ENCODE measurements around the gene NFE2L3.
"Not testable (repeated sequence)": the region's sequence is repeated elsewhere in the genome, so short reads cannot be mapped to it uniquely, and the experiment has no call there.

Gene NFE2L3

DNA sequence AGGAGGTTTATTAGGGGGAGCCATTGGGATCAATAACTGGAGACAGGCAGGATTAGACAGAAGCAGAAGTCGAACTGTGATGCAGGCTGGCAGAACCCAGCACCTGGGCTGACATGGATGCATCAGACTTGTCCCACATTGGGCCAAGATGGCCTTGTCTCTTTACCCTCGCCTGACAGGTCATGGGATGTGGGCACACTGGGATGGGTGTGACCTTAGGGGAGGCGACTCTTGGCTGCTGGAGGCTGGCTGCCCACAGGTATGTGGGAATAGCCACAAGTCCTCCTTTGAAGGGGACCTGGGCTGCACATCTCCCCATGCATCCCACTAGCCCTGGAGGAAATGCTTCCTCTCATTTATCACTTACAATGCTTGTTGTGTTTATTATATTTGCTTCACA, 17.3 kb downstream of the NFE2L3 start:
- no peak for DNase-seq

GRCh38 chr7:26170663-26171062, 18.7 kb downstream of the NFE2L3 start:
- no peak for DNase-seq

GRCh38 chr7:26171601-26172000, 19.6 kb downstream of the NFE2L3 start:
- DNase-seq = no peak

DNA sequence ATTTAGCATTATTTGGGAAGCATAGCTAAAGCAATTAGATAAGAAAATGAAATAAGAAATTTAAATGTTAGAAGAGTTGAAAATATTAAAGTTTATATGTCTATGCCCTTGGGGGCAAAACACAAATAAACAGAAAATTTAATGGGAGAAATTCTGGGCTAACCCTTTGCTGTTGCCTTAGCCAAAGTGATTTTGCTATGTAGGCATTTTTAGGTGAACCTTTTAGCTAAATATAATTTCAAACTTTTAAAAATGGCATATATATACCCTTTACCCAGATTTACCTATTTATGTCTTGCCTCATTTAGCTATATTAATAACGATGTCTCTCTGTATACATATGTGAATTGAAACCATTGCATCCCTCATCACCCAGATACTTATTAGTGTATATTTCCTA, 20.1 kb downstream of the NFE2L3 start:
- no peak for DNase-seq

DNA sequence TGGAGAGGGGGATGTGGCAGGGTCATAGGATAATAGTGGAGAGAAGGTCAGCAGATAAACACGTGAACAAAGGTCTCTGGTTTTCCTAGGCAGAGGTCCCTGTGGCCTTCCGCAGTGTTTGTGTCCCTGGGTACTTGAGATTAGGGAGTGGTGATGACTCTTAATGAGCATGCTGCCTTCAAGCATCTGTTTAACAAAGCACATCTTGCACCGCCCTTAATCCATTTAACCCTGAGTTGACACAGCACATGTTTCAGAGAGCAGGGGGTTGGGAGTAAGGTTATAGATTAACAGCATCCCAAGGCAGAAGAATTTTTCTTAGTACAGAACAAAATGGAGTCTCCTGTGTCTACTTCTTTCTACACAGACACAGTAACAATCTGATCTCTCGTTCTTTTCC, 23.9 kb downstream of the NFE2L3 start:
- not testable (repeated sequence) for DNase-seq

DNA sequence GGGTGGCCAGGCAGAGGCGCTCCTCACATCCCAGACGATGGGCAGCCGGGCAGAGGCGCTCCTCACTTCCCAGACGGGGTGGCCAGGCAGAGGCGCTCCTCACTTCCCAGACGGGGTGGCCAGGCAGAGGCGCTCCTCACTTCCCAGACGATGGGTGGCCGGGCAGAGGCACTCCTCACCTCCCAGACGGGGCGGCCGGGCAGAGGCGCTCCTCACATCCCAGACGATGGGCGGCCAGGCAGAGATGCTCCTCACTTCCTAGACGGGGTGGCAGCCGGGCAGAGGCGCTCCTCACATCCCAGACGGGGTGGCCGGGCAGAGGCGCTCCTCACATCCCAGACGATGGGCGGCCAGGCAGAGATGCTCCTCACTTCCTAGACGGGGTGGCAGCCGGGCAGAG, 24.7 kb downstream of the NFE2L3 start:
- DNase-seq = not testable (repeated sequence)

DNA sequence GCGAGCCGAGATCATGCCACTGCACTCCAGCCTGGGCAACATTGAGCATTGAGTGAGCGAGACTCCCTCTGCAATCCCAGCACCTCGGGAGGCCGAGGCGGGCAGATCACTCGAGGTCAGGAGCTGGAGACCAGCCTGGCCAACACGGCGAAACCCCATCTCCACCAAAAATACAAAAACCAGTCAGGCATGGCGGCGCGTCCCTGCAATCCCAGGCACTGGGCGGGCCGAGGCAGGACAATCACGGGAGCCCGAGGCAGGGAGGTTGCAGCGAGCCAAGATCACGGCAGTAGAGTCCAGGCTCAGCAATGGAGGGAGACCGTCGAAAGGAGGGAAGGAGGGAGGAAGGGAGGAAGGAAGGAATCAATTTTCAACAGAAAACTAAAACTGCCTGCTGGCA, 25.3 kb downstream of the NFE2L3 start:
- not testable (repeated sequence) for DNase-seq

- DNase-seq = no peak
Observed at GRCh38 chr7:26178272-26178960, 26.4 kb downstream of the NFE2L3 start.

GRCh38 chr7:26179422-26179821, 27.4 kb downstream of the NFE2L3 start:
- no peak for DNase-seq

- no peak for DNase-seq
Observed at GRCh38 chr7:26179826-26180497, 28.0 kb downstream of the NFE2L3 start.

DNA sequence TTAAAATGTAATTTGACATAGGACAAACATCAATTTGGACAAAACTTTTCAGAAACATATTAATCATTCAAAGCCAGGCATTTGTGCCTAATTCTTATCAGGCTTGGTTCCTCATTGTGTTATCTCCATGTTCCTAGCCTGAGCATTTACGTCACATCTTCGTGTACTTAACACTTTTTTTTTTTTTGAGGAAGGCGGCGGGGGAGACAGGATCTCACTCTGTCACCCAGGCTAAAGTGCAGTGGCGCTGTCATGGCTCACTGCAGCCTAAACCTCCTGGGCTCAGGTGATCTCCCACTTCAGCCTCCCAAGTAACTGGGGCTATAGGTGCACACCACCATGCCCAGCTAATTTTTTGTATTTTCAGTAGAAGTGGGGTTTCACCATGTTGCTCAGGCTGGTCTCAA, 28.8 kb downstream of the NFE2L3 start:
- DNase-seq = no peak

DNA sequence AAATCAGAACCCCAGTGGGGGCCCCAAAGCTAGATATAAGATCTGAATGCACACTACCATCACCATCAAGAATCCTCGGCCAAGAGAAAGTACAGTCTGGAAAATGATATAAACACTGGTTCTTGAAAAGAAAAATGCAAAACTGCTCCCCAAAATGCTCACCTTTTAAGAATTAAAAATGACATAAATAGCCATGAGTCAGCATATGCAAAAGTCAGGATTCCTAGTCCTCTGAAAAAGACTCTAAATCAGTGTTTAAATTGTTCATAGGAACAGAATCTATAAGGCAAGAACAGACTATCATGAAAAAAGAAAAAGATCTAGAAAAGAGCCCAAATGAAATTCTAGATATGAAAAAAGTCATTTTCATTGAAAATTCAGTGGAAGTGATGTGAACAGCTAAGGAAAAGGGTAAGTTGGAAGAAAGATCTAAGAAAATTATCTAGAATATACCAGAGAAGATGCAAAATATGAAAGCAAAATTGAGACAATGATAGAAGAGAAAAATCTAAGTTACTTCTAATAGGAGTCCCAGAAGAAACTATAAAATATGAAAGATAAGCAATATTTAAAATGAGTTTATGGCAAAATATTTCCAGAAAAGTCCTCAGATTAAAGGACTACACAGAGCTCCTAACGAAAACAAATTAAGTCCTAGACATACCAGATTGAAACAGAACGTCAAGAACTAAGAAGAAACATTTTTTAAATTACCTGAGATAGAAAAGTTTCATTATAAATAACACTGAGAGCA, 29.7 kb downstream of the NFE2L3 start:
- DNase-seq = no peak

GRCh38 chr7:26182283-26182682, 30.3 kb downstream of the NFE2L3 start:
- no peak for DNase-seq

DNA sequence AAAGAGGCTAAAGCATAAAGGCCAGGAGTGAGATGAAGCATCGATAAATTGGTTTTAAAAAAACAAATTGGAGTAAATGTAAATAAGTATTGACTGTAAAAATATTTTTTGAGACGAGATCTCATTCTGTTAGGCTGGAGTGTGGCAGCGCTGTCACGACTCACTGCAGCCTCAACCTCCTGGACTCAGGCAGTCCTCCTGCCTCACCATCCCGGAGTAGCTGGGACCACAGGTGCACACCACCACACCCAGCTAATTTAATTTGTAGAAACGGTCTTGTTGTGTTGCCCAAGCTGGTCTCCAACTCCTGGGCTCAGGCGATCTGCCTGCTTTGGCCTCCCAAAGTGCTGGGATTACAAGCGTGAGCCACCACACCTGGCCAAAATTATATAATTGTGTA, 30.7 kb downstream of the NFE2L3 start:
- DNase-seq = no peak

- no peak for DNase-seq
Observed at GRCh38 chr7:26183545-26184280, 31.7 kb downstream of the NFE2L3 start.

- DNase-seq = not testable (repeated sequence)
Observed at GRCh38 chr7:26184281-26185101, 32.5 kb downstream of the NFE2L3 start.

GRCh38 chr7:26185131-26185843, 33.3 kb downstream of the NFE2L3 start:
- DNase-seq = no peak

DNA sequence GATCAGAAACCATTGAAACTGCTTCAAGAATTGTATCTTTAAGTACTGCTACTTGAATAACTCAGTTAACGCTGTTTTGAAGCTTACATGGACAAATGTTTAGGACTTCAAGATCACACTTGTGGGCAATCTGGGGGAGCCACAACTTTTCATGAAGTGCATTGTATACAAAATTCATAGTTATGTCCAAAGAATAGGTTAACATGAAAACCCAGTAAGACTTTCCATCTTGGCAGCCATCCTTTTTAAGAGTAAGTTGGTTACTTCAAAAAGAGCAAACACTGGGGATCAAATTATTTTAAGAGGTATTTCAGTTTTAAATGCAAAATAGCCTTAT, 33.8 kb downstream of the NFE2L3 start:
- DNase-seq = no peak

- no peak for DNase-seq
Observed at GRCh38 chr7:26186364-26187311, 34.6 kb downstream of the NFE2L3 start.

DNA sequence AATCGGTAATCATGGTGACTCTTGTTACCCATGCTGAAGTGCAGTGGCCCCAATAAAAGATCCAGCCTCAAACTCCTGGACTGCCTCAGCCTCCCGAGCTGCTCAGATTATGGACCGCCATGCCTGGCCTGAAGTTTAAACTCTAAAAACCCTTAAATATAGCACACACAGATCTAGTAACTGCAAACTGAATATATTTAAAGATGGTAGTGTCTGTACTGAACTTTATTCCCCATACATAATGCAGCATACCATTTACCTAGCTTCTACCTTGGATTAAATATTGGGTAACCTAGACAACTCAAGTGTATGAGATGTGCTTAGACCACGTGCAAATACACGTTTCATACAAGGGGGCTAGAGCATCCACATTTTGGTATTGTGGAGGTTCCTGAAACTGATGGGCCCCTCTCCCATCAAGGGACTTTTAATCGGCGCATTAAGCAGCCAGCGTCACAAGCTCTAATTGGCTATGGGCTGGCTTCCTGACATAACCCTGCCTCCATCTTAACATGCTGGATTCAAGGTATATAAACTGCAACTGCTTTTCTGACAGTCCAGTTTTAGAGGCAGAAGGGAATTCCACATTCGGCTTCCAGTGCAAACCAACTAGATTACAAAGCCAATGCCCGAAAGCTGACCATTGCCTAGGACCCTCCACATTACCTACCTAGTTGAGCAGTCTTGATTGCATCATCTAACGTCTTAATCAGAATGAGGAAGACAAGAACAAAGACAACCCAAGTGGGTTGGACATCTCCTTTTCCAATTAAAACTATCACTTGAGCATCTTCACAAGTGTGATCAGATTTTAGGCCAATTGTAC, 35.6 kb downstream of the NFE2L3 start:
- DNase-seq = no peak
